Measurements from ENCODE around the gene NRDC.

NRDC gene

GRCh38 chr1:51761351-51761750, 117.2 kb downstream of the NRDC start:
- no peak for DNase-seq (ENCODE audit: low read depth in 3 of 3)

DNA sequence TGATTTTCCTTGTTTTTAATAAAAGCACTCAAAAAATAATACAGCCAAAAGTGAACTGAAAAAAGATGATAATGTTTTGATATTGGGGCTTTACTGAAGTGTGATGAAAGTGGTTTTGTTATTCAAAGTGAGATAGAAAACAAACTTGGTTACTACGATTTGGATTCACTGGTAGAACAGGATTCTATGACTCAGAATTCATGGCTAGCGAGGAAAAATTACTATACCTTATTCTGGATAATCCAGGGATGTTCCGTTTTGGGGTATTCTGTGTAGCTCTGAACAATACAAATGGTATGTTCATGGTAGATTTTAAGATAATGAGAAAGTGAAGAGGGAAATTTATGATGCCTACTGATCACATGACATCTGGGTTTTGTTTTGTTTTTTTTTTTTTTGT, 117.7 kb downstream of the NRDC start:
- no peak for DNase-seq (ENCODE audit: low read depth in 3 of 3)

GRCh38 chr1:51758310-51758709, 120.2 kb downstream of the NRDC start:
- no peak for DNase-seq (ENCODE audit: low read depth in 3 of 3)

- no peak for DNase-seq (ENCODE audit: low read depth in 3 of 3)
Observed at GRCh38 chr1:51756290-51756689, 122.2 kb downstream of the NRDC start.

DNA sequence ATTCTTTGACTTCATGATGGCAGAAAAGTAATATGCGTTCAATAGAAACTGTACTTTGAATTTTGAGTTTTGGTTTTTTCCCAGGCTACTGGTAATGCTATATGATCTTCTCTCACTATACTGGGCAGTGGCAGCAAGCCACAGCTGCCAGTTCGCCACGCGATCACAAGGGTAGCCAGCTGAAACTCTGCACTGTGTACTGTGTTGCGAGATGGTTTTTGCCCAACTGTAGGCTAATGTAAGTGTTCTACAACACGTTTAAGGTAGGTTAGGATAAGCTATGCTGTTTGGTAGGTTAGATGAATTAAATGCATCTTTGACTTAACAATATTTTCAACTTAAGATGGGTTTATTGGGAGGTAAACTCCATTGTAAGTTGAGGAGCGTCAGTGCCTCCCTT, 123.1 kb downstream of the NRDC start:
- no peak for DNase-seq (ENCODE audit: low read depth in 3 of 3)

DNA sequence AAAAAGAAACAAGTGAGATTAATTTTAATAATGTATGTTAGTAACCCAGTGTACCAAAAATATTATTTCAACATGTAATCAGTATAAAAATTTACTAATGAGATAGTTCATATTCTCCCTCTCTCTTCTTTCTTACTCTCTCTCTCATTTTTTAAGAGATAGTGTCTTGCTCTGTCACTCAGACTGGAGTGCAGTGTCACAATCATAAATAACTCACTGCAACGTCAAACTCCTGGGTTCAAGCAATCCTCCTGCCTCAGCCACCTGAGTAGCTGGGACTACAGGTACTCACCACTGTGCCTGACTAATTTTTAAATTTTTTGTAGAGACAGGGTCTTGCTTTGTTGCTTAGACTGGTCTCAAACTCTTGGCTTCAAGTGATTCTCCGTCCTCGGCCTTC, 123.9 kb downstream of the NRDC start:
- no peak for DNase-seq (ENCODE audit: low read depth in 3 of 3)

DNA sequence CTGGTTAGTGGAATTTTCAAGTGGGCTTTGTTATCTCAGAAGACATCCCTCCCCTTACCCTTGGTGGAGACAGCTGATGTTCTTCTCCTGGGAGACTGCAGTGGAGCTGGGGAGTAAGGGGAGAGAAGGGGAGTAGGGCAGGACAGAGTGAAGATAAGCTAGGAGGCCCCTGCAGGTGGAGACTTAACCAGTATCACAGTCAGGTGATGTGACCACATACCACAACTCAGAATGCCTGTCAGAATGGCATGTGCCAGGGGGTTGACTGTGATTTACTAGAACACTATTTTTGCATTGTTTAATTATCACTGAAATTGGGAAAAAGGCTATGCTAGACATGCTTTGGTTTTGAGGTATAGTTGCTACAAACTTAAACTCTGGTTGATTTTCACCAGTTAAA, 124.6 kb downstream of the NRDC start:
- DNase-seq (ENCODE audit: low read depth in 3 of 3) = no peak

DNA sequence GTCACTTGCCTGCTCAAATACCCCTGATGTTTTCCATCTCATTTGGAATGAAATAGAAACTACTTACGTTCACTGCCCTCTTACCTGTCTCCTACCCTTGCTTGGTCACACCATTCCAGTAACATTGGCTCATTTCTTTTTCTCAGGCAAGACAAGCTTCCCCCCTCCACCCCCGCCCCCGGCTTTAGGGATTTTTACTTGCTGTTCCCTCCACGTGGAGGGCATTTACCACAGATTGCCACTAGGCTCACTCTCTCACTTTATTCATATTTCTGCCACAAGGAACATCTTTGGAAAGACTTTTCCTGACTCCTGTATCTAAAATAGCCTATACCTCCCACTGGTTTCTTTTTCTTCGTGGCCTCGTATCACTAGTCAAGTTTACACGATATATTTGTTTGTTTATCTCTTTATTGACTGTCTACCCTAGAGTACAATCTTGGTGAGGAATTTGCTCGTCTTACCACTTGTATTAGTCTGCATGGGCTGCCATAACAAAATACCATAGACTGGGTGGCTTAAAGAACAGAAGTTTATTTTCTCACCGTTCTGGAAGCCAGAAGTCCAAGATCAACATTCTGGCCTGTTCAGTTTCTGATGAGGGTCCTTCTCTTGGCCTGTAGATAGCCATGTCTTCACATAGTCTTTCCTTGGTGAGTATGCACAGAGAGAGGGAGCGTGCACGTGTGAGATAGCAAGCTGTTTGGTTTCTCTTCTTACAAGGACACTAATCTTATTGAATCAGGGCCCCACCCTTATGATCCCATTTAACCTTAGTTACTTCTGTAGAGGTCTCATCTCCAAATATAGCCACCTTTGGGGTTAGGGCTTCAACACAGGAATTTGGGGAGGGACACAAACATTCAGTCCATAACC, 126.2 kb downstream of the NRDC start:
- no peak for DNase-seq (ENCODE audit: low read depth in 3 of 3)

- no peak for DNase-seq (ENCODE audit: low read depth in 3 of 3)
Observed at GRCh38 chr1:51750729-51751128, 127.8 kb downstream of the NRDC start.

DNA sequence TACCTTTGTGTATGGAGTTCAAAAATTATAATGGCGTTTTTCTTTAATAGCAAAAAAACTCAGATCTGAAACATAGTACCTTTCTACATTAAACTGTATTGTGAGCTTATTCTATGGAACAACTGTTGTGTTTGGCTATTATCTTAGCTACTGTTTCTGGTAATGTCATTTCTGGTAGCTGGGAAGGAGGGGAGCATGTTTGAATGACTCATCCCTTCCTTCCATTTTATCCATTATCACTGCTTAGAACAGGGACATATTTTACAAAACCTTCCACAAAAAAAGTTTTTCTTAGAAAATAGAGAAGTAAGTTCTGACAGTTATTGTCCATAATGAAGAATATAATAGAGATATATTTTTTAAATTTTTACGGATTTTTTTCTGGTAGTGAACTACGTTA, 128.3 kb downstream of the NRDC start:
- DNase-seq (ENCODE audit: low read depth in 3 of 3) = no peak

GRCh38 chr1:51749151-51749550, 129.4 kb downstream of the NRDC start:
- DNase-seq (ENCODE audit: low read depth in 3 of 3) = no peak

GRCh38 chr1:51745304-51745570, 133.3 kb downstream of the NRDC start:
- no peak for DNase-seq (ENCODE audit: low read depth in 3 of 3)

DNA sequence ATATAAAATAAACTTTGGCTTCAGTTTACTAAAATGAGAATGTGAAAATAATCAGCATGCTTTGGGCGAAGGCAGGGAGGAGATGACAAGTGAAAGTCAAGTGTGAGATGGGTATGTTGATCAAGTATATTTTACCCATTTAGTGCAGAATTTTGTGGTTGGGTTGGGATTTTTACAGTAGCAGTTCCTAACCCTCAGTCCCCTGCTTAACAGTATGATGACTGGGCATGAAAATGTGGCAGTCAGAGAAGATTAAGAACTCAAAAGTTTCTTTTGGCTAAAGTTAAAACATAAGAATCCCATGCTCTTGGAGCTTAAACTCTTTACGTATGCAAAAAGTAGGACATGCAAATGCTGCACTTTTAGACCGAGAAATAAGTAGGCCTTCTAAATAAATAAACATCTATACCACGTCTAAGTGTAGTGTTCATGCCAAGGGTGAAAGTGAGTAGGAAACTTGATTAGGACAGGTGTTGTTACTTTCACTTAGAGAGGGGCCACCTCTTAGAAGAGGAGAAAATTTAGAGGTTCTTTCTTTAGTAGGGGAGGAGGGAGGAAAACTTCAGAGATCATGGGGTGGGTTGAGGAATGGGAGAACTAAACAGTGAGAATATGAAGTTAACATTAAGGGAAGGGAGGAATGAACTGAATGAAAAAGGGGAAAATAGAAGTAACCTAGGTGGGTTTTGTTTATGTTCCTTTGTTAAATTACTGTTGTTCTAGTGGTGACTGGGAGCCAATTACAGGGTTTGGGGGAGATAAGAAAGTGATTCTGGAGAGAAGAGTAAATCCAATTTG, 133.8 kb downstream of the NRDC start:
- no peak for DNase-seq (ENCODE audit: low read depth in 3 of 3)

DNA sequence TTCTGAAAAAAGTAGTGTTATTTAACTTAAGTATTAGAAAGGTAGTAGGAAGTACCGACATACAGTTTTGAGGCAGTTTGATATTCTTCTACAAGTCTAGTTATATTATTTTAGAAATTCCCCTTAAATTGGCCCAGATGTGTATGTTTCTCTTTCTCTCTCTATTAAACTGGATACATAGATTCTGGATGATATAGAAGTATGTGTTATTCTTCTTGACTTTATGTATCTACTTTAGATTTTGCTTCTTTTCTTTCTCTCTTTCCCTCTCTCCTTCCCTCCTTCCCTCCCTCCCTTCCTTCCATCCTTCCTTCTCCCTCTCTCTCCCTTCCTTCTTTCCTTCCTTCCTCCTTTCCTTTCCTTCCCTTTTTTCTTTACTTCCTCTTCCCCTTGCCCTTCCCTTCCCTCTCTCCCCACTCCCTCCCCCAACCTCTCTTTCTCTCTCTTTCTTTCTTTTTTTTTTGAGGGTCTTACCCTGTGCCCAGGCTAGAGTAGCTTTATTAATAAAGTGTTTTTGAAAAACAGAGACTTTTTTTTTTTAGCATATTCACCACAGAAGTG, 137.3 kb downstream of the NRDC start:
- no peak for DNase-seq (ENCODE audit: low read depth in 3 of 3)

- no peak for DNase-seq (ENCODE audit: low read depth in 3 of 3)
Observed at GRCh38 chr1:51740652-51741051, 137.9 kb downstream of the NRDC start.

All from stimulated activated CD4-positive, alpha-beta T cell treated with anti-CD3 and anti-CD28 coated beads, TNF-alpha, amount 100 ng/mL, for 4 hours (primary cell).